Vagina (tissue), 2 donors: ENCODE data around the gene TUFM.

ENCODE experiments used
- POLR2A ChIP-seq, 2 donors: fragments of 450-650 bp; IDR thresholded peaks; one replicate each; pipeline ENCODE4 v1.6.1; 2017; ENCODE audit warnings: antibody characterized with exemption in 2 of 2, mild to moderate bottlenecking in 2 of 2, moderate library complexity in 2 of 2
- POLR2AphosphoS5 ChIP-seq, 2 donors: sonication (generic); formaldehyde crosslinking; IDR thresholded peaks; one replicate each; pipeline ENCODE4 v1.9.0; 2017; ENCODE audit warnings: antibody characterized with exemption in 2 of 2, mild to moderate bottlenecking in 2 of 2, low read depth in 1 of 2; ENCODE audit not compliant: insufficient read depth in 1 of 2
- TF ChIP-seq, protein P1 (sequence below), 3 experiments: fragments of 450-650 bp in 2 of 3; fragments of 200-600 bp in 1 of 3; sonication (generic) in 1 of 3; IDR thresholded peaks; one replicate each; pipeline ENCODE4 v1.5.1; 2017 to 2019; ENCODE audit warnings: antibody characterized with exemption in 3 of 3, mild to moderate bottlenecking in 2 of 3, moderate library complexity in 2 of 3

GRCh38 chr16:28826141-28826540 is 20.0 kb downstream of the TUFM start:
- TF ChIP-seq, protein P1, sequence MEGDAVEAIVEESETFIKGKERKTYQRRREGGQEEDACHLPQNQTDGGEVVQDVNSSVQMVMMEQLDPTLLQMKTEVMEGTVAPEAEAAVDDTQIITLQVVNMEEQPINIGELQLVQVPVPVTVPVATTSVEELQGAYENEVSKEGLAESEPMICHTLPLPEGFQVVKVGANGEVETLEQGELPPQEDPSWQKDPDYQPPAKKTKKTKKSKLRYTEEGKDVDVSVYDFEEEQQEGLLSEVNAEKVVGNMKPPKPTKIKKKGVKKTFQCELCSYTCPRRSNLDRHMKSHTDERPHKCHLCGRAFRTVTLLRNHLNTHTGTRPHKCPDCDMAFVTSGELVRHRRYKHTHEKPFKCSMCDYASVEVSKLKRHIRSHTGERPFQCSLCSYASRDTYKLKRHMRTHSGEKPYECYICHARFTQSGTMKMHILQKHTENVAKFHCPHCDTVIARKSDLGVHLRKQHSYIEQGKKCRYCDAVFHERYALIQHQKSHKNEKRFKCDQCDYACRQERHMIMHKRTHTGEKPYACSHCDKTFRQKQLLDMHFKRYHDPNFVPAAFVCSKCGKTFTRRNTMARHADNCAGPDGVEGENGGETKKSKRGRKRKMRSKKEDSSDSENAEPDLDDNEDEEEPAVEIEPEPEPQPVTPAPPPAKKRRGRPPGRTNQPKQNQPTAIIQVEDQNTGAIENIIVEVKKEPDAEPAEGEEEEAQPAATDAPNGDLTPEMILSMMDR (IDR thresholded peaks at IDR 0.05): no peak
- TF ChIP-seq POLR2A (IDR thresholded peaks at IDR 0.05): no peak
- TF ChIP-seq POLR2AphosphoS5 (IDR thresholded peaks at IDR 0.05; ENCODE audit: insufficient read depth in 1 of 2, low read depth in 1 of 2): no peak
